SK-N-SH (cell line): ENCODE measurements around the gene PRICKLE2. TPM values are rescaled to one million over a fixed set of nuclear protein-coding genes. Genes with fewer than 3 reads are reported as not detected.

Source experiments
- CTCF ChIA-PET: fragments of 300-600, 350-600 bp; formaldehyde crosslinking; extraction: SDS; loops from one replicate; lab custom pipeline; 2021; lab: Yijun Ruan, JAX
- POLR2A ChIA-PET: fragments of 350-600 bp; sonication (Branson Sonifier 250); formaldehyde crosslinking; extraction: SDS; loops from one replicate; lab custom pipeline; 2020; ENCODE audit warnings: antibody characterized with exemption, inconsistent platforms; lab: Yijun Ruan, JAX
- DNase-seq: peaks from one replicate; pipeline ENCODE4 v3.0.0; 2012
- H2AFZ ChIP-seq: fragments of 200-600 bp; sonication (generic); 2 replicates; pipeline ENCODE4 v1.8.1; 2016; ENCODE audit warnings: antibody characterized with exemption, mild to moderate bottlenecking, low read depth
- H3F3A ChIP-seq: fragments of 200-600 bp; sonication (generic); replicated peaks from 2 replicates; pipeline ENCODE3; 2016; ENCODE audit warnings: antibody characterized with exemption, mild to moderate bottlenecking; ENCODE audit not compliant: insufficient read depth
- H3K27ac ChIP-seq, 2 experiments: fragments of 200-500 bp in 1 of 2; fragments of 200-600 bp in 1 of 2; sonication (Bioruptor generic) in 1 of 2; sonication (generic), shearing (Covaris generic) in 1 of 2; 2 replicates each; pipeline versions ENCODE4 v1.5.1 to v1.6.1; 2014 to 2016; ENCODE audit warnings: low read depth in 2 of 2, inconsistent platforms in 1 of 2, low read length in 1 of 2, mild to moderate bottlenecking in 1 of 2, mixed read lengths in 1 of 2
- H3K27me3 ChIP-seq: fragments of 200-600 bp; sonication (generic), shearing (Covaris generic); 2 replicates; pipeline ENCODE4 v1.6.1; 2016; ENCODE audit warnings: mixed run types; ENCODE audit not compliant: insufficient read depth
- H3K36me3 ChIP-seq, 2 experiments: fragments of 200-500 bp in 1 of 2; fragments of 200-600 bp in 1 of 2; sonication (Bioruptor generic) in 1 of 2; sonication (generic) in 1 of 2; replicated peaks in 1 of 2; 2 replicates each; pipeline versions ENCODE3 to v1.5.1; 2014 to 2016; ENCODE audit warnings: low read length in 1 of 2, mild to moderate bottlenecking in 1 of 2; ENCODE audit not compliant: insufficient read depth in 2 of 2, control insufficient read depth in 1 of 2
- H3K4me1 ChIP-seq, 2 experiments: fragments of 200-500 bp in 1 of 2; fragments of 200-600 bp in 1 of 2; sonication (Bioruptor generic) in 1 of 2; sonication (generic), shearing (Covaris generic) in 1 of 2; 2 replicates each; pipeline versions ENCODE4 v1.5.1 to v1.6.1; 2014 to 2016; ENCODE audit warnings: low read depth in 1 of 2, low read length in 1 of 2, mixed run types in 1 of 2; ENCODE audit not compliant: insufficient read depth in 2 of 2, control insufficient read depth in 1 of 2
- H3K4me2 ChIP-seq: fragments of 200-600 bp; sonication (generic), shearing (Covaris generic); 2 replicates; pipeline ENCODE4 v1.6.1; 2017; ENCODE audit warnings: mixed run types
- H3K4me3 ChIP-seq, 2 experiments: fragments of 200-500 bp in 1 of 2; fragments of 200-600 bp in 1 of 2; sonication (Bioruptor generic) in 1 of 2; sonication (generic), shearing (Covaris generic) in 1 of 2; 2 replicates each; pipeline versions ENCODE4 v1.5.1 to v1.8.1; 2014 to 2016; ENCODE audit warnings: low read depth in 2 of 2, inconsistent platforms in 1 of 2, low read length in 1 of 2, mild to moderate bottlenecking in 1 of 2, mixed read lengths in 1 of 2, moderate library complexity in 1 of 2
- H3K79me2 ChIP-seq: fragments of 200-600 bp; sonication (generic); 2 replicates; pipeline ENCODE4 v1.8.1; 2017; ENCODE audit warnings: mild to moderate bottlenecking; ENCODE audit not compliant: insufficient read depth
- H3K9ac ChIP-seq: fragments of 200-600 bp; sonication (generic); 2 replicates; pipeline ENCODE4 v1.6.1; 2017; ENCODE audit warnings: mixed run types
- H3K9me2 ChIP-seq: fragments of 200-600 bp; sonication (generic); 2 replicates; pipeline ENCODE4 v1.6.1; 2017; ENCODE audit warnings: mixed run types
- H3K9me3 ChIP-seq: fragments of 200-600 bp; sonication (generic); 2 replicates; pipeline ENCODE4 v1.6.1; 2017; ENCODE audit warnings: mixed run types, mild to moderate bottlenecking, moderate library complexity
- H4K20me1 ChIP-seq: fragments of 200-600 bp; sonication (generic); 2 replicates; pipeline ENCODE4 v1.6.1; 2017; ENCODE audit warnings: mild to moderate bottlenecking, mixed run types; ENCODE audit not compliant: insufficient read depth
- EZH2phosphoT487 ChIP-seq: fragments of 200-600 bp; sonication (generic); IDR thresholded peaks from 2 replicates; pipeline ENCODE4 v1.6.1; 2017; ENCODE audit warnings: low read depth, mixed run types, mild to moderate bottlenecking, antibody characterized with exemption, moderate library complexity, borderline replicate concordance
- FOXJ3 ChIP-seq: sonication (generic); formaldehyde crosslinking; IDR thresholded peaks from 2 replicates; pipeline ENCODE4 v1.5.1; 2020; ENCODE audit warnings: mild to moderate bottlenecking, missing genetic modification reagents
- GATA2 ChIP-seq: sonication (generic); formaldehyde crosslinking; IDR thresholded peaks from 2 replicates; pipeline ENCODE4 v1.5.0; 2020; ENCODE audit warnings: mild to moderate bottlenecking, missing genetic modification reagents
- MEF2A ChIP-seq: IDR thresholded peaks from 2 replicates; pipeline ENCODE4 v1.4.0; 2012; ENCODE audit warnings: low read depth, borderline replicate concordance
- MXI1 ChIP-seq: IDR thresholded peaks from 2 replicates; pipeline ENCODE4 v1.6.1; 2012; ENCODE audit warnings: mild to moderate bottlenecking, low read depth, low read length, improper control_type of control experiment
- NFIC ChIP-seq: IDR thresholded peaks from 2 replicates; pipeline ENCODE4 v1.4.0; 2012; ENCODE audit warnings: borderline replicate concordance
- POLR2AphosphoS5 ChIP-seq: IDR thresholded peaks from 2 replicates; pipeline ENCODE4 v1.6.1; 2012; ENCODE audit warnings: low read depth, low read length
- SMC3 ChIP-seq: IDR thresholded peaks from 2 replicates; pipeline ENCODE4 v1.6.1; 2012; ENCODE audit warnings: low read depth, low read length, improper control_type of control experiment
- TAF1 ChIP-seq: IDR thresholded peaks from 2 replicates; pipeline ENCODE4 v1.6.1; 2012; ENCODE audit warnings: low read depth, mild to moderate bottlenecking, low read length, moderate library complexity, borderline replicate concordance
- WGBS: methylation state at CpG from one replicate; pipeline ENCODE4 v1.1.6; 2017; ENCODE audit warnings: low lambda C conversion rate; 5-methylcytosine and 5-hydroxymethylcytosine counted together
- polyA plus RNA-seq, 3 experiments: library from polyadenylated mRNA; depleted of rRNA; stranded (reverse); fragments of >200 nt; gene quantifications; 2 replicates each; pipeline ENCODE4 v1.2.3, GENCODE V29; 2012
- TF ChIP-seq, protein P1 (sequence below): IDR thresholded peaks from 2 replicates; pipeline ENCODE4; 2012
- TF ChIP-seq, protein P2 (sequence below): fragments of 150-350 bp; IDR thresholded peaks from 2 replicates; pipeline ENCODE4 v1.6.1; 2016; ENCODE audit warnings: mild to moderate bottlenecking, low read depth, low read length
- TF ChIP-seq, protein P3 (sequence below): IDR thresholded peaks from 2 replicates; pipeline ENCODE4 v1.6.1; 2012; ENCODE audit warnings: mild to moderate bottlenecking, low read depth, low read length, moderate library complexity

The PRICKLE2 gene
- polyA plus RNA-seq, 1 of the 3 experiments (the other 2 are of a cell fraction), result 0.67 TPM

DNA sequence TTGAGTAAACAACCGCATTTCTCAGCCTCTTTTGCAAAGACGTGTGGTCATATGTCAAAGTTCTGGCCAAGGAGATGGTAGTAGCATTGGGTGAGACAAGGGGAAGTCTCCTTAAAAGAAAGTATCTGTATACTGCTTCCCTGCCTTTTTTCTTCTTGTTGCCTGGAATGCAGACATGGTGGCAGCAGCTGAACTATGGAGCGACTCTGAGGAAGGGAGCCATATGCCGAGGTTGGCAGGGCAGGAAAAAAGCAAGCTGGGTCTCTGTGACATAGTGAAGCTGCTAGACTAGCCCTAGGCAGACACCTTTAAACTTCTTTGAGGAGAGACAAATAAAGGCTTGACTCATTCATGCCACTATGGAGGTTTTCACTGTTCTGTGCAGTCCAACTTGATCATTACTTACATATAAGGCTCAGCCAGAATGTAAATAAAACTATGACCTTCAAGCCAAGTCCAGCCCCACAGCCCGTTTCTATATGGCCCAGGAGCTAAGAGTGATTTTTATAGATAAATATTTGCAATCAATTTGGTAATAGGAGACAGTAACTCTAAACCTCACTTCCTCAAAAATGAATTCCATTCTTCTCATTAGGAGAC lies 30.6 kb upstream of the PRICKLE2 start (continued):
- TF ChIP-seq MXI1 (no peak), POLR2AphosphoS5 (no peak), NFIC (no peak)
- TF ChIP-seq, all 33 proteins: peak for 0

DNA sequence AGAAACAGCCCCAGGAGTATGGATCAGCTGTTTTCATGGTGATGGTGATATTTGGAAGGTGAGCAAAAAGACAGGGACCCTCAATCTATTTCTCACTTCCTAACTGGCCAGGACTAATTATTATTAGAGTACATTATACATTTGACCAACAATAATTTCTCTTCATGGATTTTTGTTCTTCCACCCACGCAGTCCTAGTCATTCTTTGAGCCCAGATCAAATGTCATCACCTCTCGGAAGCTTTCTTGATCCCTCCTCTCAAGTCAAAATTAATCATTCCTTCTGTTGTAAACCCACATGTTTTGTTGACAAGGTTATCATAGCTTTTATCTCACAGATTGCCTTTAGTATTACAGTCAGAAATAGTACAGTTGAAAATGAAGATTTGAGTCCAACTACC lies 29.2 kb upstream of the PRICKLE2 start:
- no peaks in the 10 kb centered on the region for H3K36me3 ChIP-seq
- H4K20me1 ChIP-seq, result no peaks in the 10 kb centered on the region
- H3K27ac ChIP-seq, result no peak overlapping the region
- no peaks in the 10 kb centered on the region for H3K9me2 ChIP-seq
- ChIA-PET POLR2A (no interaction called here), CTCF (interaction anchor here (0.9 to 1.3 kb wide), 5 partner anchors 7 to 19 kb away, joined by 3 to 5 read pairs (median 3); no protein-coding TSS in a partner anchor)
- no peaks in the 10 kb centered on the region; a peak in 1 of 4 replicates for H3K4me1 ChIP-seq
- no peak for DNase-seq
- WGBS, result 78% methylated on average over 2 of the region's 2 CpGs
- no peaks in the 10 kb centered on the region for H3K9me3 ChIP-seq
- no peak overlapping the region for H2AFZ ChIP-seq
- H3K27me3 ChIP-seq, result no peaks in the 10 kb centered on the region
- no peak for TF ChIP-seq GATA2 (CRISPR knock-in tag)
- TF ChIP-seq, protein P1, sequence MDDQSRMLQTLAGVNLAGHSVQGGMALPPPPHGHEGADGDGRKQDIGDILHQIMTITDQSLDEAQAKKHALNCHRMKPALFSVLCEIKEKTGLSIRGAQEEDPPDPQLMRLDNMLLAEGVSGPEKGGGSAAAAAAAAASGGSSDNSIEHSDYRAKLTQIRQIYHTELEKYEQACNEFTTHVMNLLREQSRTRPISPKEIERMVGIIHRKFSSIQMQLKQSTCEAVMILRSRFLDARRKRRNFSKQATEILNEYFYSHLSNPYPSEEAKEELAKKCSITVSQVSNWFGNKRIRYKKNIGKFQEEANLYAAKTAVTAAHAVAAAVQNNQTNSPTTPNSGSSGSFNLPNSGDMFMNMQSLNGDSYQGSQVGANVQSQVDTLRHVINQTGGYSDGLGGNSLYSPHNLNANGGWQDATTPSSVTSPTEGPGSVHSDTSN, result peak; percentile 5; the same call in 1 of the 2 replicates
- H3K4me3 ChIP-seq, result no peak overlapping the region
- no peak overlapping the region for H3K9ac ChIP-seq
- H3F3A ChIP-seq, result no peaks in the 10 kb centered on the region
- H3K79me2 ChIP-seq, result no peaks in the 10 kb centered on the region
- H3K4me2 ChIP-seq, result no peak overlapping the region

DNA sequence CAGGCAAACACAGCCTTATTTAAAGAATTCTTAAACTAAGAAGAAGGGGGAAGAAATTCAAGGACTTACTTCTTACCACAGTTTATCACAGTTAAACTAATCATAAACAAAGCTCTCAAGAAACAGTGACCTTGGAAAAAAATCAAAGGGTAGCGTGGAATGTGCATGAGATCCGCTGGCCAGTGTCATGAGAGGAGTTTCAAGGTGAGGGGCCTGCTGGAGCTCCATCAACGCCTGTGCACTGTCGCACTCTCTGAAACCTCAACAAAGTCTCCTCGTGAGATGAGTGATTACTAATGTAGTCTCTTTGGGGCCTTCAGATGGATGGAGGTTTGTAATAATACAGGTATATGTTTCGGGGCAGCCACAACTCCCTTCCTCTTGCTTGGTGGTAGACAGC lies 28.4 kb upstream of the PRICKLE2 start:
- H3K4me3 ChIP-seq, result no peak overlapping the region
- no peak overlapping the region for H3K27ac ChIP-seq
- no peak overlapping the region for H3K9ac ChIP-seq
- H3K4me1 ChIP-seq, result no peaks in the 10 kb centered on the region; a peak in 1 of 4 replicates
- H3K36me3 ChIP-seq, result no peaks in the 10 kb centered on the region
- DNase-seq, result no peak
- H3K9me2 ChIP-seq, result no peaks in the 10 kb centered on the region
- H3K79me2 ChIP-seq, result no peaks in the 10 kb centered on the region
- H3K9me3 ChIP-seq, result no peaks in the 10 kb centered on the region
- H4K20me1 ChIP-seq, result no peaks in the 10 kb centered on the region
- H3F3A ChIP-seq, result no peaks in the 10 kb centered on the region
- H3K4me2 ChIP-seq, result no peak overlapping the region
- ChIA-PET POLR2A (no interaction called here), CTCF (interaction anchor here (1.1 to 1.3 kb wide), 4 partner anchors 8 to 18 kb away, joined by 3 to 5 read pairs (median 3); no protein-coding TSS in a partner anchor)
- no peak overlapping the region for H2AFZ ChIP-seq
- WGBS, result 94% methylated on average over 6 of the region's 6 CpGs
- H3K27me3 ChIP-seq, result no peaks in the 10 kb centered on the region
- TF ChIP-seq TAF1, result no peak
- TF ChIP-seq, protein P2, sequence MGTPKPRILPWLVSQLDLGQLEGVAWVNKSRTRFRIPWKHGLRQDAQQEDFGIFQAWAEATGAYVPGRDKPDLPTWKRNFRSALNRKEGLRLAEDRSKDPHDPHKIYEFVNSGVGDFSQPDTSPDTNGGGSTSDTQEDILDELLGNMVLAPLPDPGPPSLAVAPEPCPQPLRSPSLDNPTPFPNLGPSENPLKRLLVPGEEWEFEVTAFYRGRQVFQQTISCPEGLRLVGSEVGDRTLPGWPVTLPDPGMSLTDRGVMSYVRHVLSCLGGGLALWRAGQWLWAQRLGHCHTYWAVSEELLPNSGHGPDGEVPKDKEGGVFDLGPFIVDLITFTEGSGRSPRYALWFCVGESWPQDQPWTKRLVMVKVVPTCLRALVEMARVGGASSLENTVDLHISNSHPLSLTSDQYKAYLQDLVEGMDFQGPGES, result no peak
- no peak for TF ChIP-seq MEF2A
- TF ChIP-seq, protein P3, sequence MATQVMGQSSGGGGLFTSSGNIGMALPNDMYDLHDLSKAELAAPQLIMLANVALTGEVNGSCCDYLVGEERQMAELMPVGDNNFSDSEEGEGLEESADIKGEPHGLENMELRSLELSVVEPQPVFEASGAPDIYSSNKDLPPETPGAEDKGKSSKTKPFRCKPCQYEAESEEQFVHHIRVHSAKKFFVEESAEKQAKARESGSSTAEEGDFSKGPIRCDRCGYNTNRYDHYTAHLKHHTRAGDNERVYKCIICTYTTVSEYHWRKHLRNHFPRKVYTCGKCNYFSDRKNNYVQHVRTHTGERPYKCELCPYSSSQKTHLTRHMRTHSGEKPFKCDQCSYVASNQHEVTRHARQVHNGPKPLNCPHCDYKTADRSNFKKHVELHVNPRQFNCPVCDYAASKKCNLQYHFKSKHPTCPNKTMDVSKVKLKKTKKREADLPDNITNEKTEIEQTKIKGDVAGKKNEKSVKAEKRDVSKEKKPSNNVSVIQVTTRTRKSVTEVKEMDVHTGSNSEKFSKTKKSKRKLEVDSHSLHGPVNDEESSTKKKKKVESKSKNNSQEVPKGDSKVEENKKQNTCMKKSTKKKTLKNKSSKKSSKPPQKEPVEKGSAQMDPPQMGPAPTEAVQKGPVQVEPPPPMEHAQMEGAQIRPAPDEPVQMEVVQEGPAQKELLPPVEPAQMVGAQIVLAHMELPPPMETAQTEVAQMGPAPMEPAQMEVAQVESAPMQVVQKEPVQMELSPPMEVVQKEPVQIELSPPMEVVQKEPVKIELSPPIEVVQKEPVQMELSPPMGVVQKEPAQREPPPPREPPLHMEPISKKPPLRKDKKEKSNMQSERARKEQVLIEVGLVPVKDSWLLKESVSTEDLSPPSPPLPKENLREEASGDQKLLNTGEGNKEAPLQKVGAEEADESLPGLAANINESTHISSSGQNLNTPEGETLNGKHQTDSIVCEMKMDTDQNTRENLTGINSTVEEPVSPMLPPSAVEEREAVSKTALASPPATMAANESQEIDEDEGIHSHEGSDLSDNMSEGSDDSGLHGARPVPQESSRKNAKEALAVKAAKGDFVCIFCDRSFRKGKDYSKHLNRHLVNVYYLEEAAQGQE, result no peak
- no peak for TF ChIP-seq EZH2phosphoT487
- no peak for TF ChIP-seq SMC3
- no peak for TF ChIP-seq FOXJ3 (CRISPR knock-in tag)
